ENCODE measurements around the gene UBE2G1. TPM values are rescaled to one million over a fixed set of nuclear protein-coding genes. Genes with fewer than 3 reads are reported as not detected.

Gene UBE2G1
- total and polyA plus RNA-seq, 2 of the 13 experiments (the other 11 are each of a cell fraction or from before 2014, with no cell fraction given) = 27.9 to 42.6 TPM

DNA sequence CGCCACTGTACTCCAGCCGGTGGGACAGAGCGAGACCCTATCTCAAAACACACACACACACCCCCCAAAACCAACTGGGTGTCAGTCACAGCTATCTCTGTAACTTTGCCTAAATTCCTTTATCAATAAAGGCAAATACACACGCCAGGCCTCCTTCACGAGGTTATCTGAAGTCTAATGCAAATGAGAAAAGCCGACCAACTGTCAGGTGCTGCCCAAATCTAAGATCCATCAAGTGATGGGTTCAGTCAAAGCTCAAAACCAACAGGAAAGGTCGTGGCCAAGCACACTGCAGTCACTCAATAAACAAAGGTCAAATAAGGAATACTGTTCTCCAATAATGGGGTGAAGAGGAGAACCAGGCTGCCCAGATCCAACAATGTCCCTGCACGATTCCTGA is 103.8 kb downstream of the UBE2G1 start:
- ChIA-PET POLR2A (interaction anchor here (1.3 kb wide), 1 partner anchor 120 kb away, joined by 3 read pairs; the partner anchor contains the start of genes CYB5D2 and ZZEF1), CTCF (ENCODE audit: low intra/inter-chr PET ratio, low total read pairs) (no interaction called here)
- Histone ChIP-seq H3K79me2 (ENCODE audit: insufficient read depth, low read length) (peaks cover 52% of the 10 kb centered on the region), H3K4me3 (replicated peaks in 1 of 3; ENCODE audit: insufficient read depth in 1 of 3, low read depth in 2 of 3, low read length in 3 of 3) (peak overlapping the region; percentile 97 to 98 (median 97)), H3K4me2 (ENCODE audit: low read depth, low read length) (peak overlapping the region; percentile 95), H3K4me1 (ENCODE audit: insufficient read depth, low read length) (peaks cover 26% of the 10 kb centered on the region), H4K20me1 (ENCODE audit: insufficient read depth, low read length) (no peaks in the 10 kb centered on the region; the same call in 1 of the 2 replicates), H2AFZ (ENCODE audit: low read length) (no peak overlapping the region), H3K27ac (ENCODE audit: extremely low read length, insufficient read depth, low read length) (peak overlapping the region; percentile 70), H3K9me3 (ENCODE audit: low read length) (no peaks in the 10 kb centered on the region), H3K9ac (ENCODE audit: insufficient read depth, low read depth, low read length) (peak overlapping the region; percentile 81), H3K36me3 (replicated peaks in 1 of 2; ENCODE audit: control insufficient read depth in 1 of 2, insufficient read depth in 2 of 2, low read length in 2 of 2) (peaks cover 2 to 4% of the 10 kb centered on the region in 2 experiments; a peak in 2 of 5 replicates), H3K27me3 (ENCODE audit: control insufficient read depth in 1 of 2, insufficient read depth in 2 of 2, low read length in 2 of 2) (no peaks in the 10 kb centered on the region; a peak in 1 of 5 replicates)
- DNase-seq (ENCODE audit: low spot score) (no peak), FAIRE-seq (no peak), ATAC-seq (no peak)
- TSS peak; percentile 39 for BruUV-seq (replicated peaks)
- intact Hi-C loops (cut with micrococcal nuclease; ENCODE audit: unreplicated experiment) = no loop called here
- WGBS (ENCODE audit: low lambda C conversion rate) = 37% methylated on average over 8 of the region's 8 CpGs
- in situ Hi-C loops (cut with HindIII; ENCODE audit: extremely low pct_ligation_motif_present, low pct_unique_long_range_greater_than_20kb) = no loop called here
- 0 out of 2 replicates have a peak, but pooled peaks have one; percentile 18 for TF ChIP-seq ZNF605 (CRISPR knock-in tag; IDR thresholded peaks at IDR 0.05)
- TF ChIP-seq SSRP1 (CRISPR knock-in tag; IDR thresholded peaks at IDR 0.05) = no peak
- 0 out of 2 replicates have a peak, but pooled peaks have one; percentile 7 for TF ChIP-seq SPEN (CRISPR knock-in tag; IDR thresholded peaks at IDR 0.05; ENCODE audit: low read depth)
- no peak for TF ChIP-seq FOSL2 (CRISPR knock-in tag; IDR thresholded peaks at IDR 0.05)
- no peak for TF ChIP-seq XRCC5 (optimal IDR thresholded peaks at IDR 0.05; ENCODE audit: low read length)
- TF ChIP-seq, protein P1, sequence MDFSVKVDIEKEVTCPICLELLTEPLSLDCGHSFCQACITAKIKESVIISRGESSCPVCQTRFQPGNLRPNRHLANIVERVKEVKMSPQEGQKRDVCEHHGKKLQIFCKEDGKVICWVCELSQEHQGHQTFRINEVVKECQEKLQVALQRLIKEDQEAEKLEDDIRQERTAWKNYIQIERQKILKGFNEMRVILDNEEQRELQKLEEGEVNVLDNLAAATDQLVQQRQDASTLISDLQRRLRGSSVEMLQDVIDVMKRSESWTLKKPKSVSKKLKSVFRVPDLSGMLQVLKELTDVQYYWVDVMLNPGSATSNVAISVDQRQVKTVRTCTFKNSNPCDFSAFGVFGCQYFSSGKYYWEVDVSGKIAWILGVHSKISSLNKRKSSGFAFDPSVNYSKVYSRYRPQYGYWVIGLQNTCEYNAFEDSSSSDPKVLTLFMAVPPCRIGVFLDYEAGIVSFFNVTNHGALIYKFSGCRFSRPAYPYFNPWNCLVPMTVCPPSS (IDR thresholded peaks at IDR 0.05) = no peak
- TF ChIP-seq ZNF367 (CRISPR knock-in tag; IDR thresholded peaks at IDR 0.05; ENCODE audit: borderline replicate concordance) = no peak
- TF ChIP-seq RBAK (CRISPR knock-in tag; IDR thresholded peaks at IDR 0.05) = no peak
- TF ChIP-seq ZNF225 (CRISPR knock-in tag; IDR thresholded peaks at IDR 0.05) = no peak
- no peak for TF ChIP-seq TBX3 (IDR thresholded peaks at IDR 0.05; ENCODE audit: borderline replicate concordance)
- no peak for TF ChIP-seq HNF4G (IDR thresholded peaks at IDR 0.05; ENCODE audit: borderline replicate concordance, low read depth, low read length)
- no peak for TF ChIP-seq HNF4G (CRISPR knock-in tag; IDR thresholded peaks at IDR 0.05; ENCODE audit: borderline replicate concordance, low read depth)
- no peak for TF ChIP-seq PAX8 (CRISPR knock-in tag; IDR thresholded peaks at IDR 0.05; ENCODE audit: borderline replicate concordance)
- TF ChIP-seq PLRG1 (conservative IDR thresholded peaks at IDR 0.05) = no peak
- TF ChIP-seq ZNF143 (CRISPR knock-in tag; IDR thresholded peaks at IDR 0.05) = no peak
- no peak for TF ChIP-seq PHF20 (CRISPR knock-in tag; IDR thresholded peaks at IDR 0.05)
- TF ChIP-seq, protein P2, sequence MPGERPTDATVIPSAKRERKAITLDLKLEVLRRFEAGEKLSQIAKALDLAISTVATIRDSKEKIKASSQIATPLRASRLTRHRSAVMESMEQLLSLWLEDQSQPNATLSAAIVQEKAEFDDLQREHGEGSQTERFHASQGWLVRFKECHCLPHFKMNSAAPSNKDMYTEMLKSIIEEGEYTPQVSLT (CRISPR knock-in tag; IDR thresholded peaks at IDR 0.05; ENCODE audit: borderline replicate concordance, low read depth) = no peak
- 0 out of 2 replicates have a peak, but pooled peaks have one; percentile 4 for TF ChIP-seq PAWR (CRISPR knock-in tag; IDR thresholded peaks at IDR 0.05; ENCODE audit: borderline replicate concordance)
- no peak for TF ChIP-seq HDAC1 (CRISPR knock-in tag; IDR thresholded peaks at IDR 0.05)
- TF ChIP-seq ZNF160 (CRISPR knock-in tag; IDR thresholded peaks at IDR 0.05) = no peak
- TF ChIP-seq, protein P3, sequence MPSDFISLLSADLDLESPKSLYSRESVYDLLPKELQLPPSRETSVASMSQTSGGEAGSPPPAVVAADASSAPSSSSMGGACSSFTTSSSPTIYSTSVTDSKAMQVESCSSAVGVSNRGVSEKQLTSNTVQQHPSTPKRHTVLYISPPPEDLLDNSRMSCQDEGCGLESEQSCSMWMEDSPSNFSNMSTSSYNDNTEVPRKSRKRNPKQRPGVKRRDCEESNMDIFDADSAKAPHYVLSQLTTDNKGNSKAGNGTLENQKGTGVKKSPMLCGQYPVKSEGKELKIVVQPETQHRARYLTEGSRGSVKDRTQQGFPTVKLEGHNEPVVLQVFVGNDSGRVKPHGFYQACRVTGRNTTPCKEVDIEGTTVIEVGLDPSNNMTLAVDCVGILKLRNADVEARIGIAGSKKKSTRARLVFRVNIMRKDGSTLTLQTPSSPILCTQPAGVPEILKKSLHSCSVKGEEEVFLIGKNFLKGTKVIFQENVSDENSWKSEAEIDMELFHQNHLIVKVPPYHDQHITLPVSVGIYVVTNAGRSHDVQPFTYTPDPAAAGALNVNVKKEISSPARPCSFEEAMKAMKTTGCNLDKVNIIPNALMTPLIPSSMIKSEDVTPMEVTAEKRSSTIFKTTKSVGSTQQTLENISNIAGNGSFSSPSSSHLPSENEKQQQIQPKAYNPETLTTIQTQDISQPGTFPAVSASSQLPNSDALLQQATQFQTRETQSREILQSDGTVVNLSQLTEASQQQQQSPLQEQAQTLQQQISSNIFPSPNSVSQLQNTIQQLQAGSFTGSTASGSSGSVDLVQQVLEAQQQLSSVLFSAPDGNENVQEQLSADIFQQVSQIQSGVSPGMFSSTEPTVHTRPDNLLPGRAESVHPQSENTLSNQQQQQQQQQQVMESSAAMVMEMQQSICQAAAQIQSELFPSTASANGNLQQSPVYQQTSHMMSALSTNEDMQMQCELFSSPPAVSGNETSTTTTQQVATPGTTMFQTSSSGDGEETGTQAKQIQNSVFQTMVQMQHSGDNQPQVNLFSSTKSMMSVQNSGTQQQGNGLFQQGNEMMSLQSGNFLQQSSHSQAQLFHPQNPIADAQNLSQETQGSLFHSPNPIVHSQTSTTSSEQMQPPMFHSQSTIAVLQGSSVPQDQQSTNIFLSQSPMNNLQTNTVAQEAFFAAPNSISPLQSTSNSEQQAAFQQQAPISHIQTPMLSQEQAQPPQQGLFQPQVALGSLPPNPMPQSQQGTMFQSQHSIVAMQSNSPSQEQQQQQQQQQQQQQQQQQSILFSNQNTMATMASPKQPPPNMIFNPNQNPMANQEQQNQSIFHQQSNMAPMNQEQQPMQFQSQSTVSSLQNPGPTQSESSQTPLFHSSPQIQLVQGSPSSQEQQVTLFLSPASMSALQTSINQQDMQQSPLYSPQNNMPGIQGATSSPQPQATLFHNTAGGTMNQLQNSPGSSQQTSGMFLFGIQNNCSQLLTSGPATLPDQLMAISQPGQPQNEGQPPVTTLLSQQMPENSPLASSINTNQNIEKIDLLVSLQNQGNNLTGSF (CRISPR knock-in tag; IDR thresholded peaks at IDR 0.05) = no peak

Data from HepG2 (cell line).